HG03439 (cell line): ENCODE data around the gene URB2.

Source experiments
- ATAC-seq: cut with Tn5 transposase; IDR thresholded peaks from one replicate; pipeline ENCODE4 v1.9.1; 2021; ENCODE audit warnings: mild to moderate bottlenecking, moderate library complexity; ENCODE audit not compliant: unreplicated experiment

Gene URB2

DNA sequence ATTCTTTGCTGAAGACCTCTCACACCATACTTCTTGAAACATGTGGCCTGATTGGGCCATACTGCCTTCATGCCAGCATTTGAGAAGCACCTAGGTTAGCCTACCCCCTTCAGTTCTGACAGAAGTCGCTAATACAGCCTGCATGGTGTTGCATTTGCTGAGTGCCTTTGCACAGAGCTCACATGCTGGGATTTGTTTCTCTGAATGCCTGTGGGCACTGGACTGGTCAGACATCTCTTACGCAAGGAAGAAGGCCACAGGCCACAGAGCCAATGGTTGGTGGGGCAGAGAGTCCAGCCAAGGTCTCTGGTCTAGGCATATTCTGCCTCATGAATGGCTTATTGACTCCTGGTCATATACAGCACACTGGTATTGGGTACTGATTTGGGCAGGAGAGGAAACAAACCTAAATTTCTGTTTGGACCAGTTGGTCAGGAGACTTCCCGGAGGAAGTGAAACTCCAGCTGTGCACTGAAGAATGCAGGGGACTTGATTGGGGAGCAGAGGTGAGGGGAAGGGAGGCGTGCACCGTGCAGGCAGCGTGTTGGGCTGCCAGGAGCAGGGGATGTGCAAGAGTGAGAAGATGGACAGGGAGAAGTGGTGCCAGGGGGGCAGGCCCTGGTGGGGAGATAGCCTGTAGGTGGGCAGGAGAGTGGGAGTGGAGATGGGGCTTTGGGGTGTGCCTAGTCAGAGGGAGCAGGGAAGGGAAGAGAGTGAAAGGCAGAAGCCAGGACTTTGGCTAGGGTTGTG lies 18.1 kb downstream of the URB2 start:
- ATAC-seq = no peak

DNA sequence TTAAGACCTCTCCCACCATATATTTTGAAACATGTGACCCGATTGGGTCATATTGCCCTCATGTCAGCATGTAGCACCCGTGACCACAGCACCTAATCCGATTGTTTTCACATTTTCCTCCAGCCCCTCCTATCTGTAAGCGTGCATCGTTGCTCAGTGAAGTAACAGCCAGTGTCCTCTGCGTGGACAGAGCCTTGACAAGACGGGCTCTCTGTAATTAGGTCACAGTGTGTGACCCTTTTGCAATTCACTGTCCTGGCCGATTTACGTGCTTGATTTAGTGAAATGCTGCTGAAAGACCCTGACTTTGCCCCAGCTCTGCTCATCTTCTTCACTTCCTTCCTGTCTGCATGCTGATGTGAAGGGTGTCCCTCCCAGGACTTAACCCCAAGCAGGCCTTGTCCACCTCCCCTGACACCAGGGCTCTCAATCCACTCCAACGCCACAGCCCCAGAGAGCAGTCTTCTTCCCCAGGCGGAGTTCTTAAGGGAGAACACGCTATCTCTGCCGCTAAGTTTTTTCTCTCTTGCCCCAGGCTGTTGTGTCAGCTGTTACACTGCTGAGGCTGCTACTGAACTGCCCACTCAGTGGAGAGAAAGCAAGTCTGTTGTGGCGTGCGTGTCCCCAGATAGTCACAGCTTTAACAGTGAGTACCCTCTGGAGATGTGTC lies 19.4 kb downstream of the URB2 start:
- ATAC-seq = no peak

GRCh38 chr1:229648406-229648805 lies 22.4 kb downstream of the URB2 start:
- ATAC-seq = no peak

DNA sequence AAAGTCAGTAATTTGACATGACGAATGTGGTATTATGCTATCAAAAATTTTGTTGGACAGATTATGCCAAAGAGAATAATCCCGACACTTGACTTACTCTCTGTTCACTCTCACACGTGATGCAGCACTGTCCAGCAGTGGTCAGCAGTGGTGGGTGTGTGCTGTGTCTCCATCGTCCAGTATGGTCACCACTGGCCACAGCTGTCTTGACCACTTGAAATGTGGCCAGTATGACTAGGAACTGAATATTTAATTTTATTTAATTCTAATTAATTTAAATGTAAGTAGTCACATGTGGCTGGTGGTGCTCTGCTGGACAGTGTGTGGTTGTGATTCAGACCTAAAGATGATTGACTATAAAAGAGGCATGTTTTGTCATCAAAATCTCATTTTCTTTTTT lies 24.0 kb downstream of the URB2 start:
- no peak for ATAC-seq

DNA sequence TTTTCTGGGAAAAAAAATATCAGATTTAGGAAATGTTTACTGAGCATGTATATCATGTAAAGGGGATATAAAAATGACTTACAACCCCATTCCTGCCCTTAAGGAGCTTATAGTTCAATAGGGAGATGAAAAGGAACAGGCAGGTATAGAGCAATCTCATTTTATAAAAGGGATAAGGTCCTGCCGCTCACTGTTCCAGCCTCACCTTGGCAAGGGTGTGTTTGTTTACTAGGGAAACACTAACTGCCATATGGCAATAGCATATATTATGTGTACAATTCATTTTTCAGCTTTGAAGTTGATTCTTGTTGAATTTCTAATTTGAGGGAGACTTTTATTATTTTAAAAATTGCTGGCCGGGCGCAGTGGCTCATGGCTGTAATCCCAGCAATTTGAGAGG lies 25.5 kb downstream of the URB2 start:
- ATAC-seq = no peak

GRCh38 chr1:229653420-229653819 lies 27.4 kb downstream of the URB2 start:
- ATAC-seq = no peak

- no peak for ATAC-seq
Observed at GRCh38 chr1:229655781-229656180, 29.7 kb downstream of the URB2 start.

DNA sequence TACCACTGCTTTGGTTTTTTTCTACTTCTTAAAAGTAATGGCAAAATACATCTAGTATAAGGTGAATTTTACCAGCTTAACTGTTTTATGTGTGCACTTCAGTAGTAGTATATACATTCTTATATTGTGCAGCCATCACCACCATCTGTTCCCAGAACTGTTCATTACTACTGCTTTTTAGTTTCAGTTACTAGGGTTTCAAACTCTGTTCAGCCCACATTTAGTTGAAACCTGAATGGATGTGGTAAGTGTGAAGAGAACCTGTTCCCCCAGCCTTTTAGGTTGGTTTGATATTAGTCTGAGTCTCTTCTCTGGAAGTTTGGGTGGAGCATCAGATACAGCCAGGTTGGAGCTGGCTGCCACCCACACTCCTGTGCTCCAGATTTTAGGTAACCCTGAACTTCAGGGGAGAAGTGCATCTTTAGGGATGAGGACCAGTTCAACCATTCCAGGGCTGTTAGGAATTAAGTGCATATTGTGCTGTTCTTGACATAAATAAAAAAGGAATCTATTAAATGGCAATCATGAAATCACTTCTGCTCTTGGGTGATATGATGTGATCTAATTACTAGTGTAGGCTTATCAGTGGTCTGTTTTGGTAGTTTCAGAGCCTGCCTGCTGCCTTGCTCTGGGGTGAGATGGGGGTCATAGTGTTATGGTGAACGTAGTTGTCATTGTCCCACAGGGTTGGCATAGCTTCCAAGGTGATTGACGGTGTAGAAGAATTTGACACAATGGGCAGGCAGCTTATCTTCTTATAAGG lies 32.1 kb downstream of the URB2 start:
- no peak for ATAC-seq

DNA sequence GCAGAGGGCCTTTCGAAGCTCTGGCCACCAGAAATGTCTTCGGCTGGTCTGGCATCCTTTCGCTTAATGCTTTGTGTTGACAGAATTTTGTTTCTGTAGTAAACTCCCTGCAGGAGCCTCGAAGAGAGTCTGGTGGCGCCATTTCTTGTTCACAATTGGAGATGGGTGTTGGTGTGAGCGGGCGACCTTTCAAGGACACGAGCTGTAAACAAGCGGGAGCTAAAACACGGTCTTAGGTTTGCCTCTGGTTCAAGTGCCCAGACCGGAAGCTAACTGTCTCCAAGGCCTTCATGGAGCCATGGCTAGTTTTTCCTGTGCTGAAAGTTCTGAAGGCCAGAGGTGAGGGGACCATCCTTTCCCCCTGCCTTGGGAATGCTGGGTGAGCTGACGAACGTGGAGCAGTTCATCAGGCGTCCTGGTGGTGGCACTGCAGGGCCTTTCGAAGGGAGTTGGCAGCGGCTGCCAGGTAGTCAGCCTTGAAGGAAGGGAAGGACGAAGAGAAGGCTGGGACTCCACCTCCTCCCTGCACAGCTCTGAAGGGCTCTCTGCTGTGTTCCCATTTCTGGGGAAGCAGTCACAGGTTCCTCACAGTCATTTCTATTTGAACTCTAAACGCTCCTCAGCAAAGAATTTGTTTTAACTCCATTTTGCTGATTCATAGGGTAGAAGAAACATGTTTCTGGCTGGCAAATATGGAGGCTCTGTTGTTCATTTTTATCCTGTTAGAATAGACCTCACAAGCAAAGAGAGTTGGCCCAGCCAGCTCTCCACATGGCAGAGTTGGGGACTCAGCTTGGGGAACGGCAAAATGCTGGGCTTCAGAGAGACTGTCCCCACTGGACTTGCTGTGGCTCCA lies 35.2 kb downstream of the URB2 start:
- ATAC-seq = peak; percentile 67

DNA sequence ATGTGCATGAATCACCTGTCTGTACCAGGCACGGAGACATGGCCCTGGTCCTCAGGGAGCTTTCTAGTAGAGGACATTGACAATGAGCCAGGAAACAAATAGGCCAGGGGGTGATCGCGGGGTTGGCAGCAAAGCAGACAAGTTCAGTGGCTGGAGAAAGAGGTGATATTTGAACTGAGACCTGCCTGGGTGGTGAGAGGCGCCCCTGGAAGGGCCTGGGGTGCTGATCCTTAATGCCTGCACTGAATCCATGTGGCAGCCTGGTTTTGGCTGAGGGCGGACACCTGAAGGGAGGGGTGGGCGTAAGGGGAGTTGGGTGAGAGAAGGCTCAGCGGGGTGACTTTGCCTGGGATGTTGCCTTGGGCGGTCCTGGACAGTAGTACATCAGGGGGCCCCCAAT lies 35.9 kb downstream of the URB2 start:
- no peak for ATAC-seq

- no peak for ATAC-seq
Observed at GRCh38 chr1:229664133-229664689, 38.2 kb downstream of the URB2 start.

DNA sequence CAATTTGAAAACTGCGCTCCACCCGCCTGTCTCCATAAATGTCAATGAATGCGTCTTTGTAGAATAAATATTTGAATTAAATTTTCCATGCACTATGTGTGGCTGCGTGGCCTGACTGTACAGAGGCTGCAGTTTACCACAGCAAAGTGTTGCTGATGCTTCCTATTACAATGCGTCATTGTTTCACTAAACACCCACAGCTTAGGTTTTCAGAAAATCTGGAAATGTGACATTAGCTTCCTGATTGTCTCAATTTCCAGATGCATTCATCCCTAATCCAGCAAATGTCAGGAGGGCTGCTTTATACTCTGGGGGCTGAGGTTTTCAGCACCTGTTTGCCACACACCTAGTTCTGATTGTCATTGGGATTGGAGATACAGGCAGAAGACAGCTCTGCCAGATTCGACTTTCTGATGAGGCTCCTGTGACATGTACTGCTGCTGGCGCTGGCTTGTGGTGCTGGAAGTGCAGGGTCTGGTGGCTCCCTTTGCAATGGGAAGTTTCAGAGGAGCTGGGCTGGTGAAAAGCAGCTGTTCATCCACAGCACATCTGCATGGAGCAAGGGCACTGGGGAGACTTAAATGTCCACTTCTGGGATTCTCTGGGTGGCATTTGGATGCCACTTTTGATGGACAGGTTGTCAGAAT lies 40.0 kb downstream of the URB2 start:
- no peak for ATAC-seq

GRCh38 chr1:229666585-229666984 lies 40.5 kb downstream of the URB2 start:
- no peak for ATAC-seq

DNA sequence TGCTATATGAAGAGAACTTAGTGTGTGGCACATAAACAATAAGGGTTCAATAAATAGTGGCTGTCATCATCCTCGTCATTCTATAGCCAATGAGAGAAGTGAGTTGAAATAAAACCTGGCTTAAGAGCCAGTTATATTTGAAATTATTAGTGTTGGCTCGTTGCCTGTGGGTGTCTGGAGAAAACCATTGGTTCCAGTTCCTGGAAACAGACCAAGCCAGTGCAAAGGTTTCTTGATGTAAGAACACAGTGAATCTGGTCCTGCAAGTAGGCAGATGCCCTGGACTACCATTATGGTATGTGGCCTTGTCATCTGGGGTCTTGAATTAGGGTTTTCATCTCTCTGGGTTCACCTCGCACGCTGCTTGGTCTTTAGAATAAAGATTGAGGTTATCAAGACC lies 43.3 kb downstream of the URB2 start:
- no peak for ATAC-seq

DNA sequence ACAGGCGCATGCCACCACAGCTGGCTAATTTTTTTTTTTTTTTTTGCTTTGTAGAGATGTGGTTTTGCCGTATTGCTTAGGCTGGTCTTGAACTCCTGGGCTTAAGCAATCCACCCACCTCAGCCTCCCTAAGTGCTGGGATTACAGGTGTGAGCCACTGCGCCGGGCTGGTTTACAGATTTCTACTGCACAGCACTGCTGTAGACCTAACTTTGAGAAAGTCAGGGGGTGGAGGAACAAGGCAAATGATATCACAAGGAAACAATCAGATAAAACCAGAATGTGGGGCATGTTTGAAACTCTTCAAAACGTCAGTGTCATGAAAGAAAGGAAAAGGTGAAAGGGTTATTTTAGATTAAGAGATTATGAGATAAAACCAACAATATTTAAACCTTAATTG lies 45.3 kb downstream of the URB2 start:
- no peak for ATAC-seq

GRCh38 chr1:229672246-229672645 lies 46.2 kb downstream of the URB2 start:
- no peak for ATAC-seq

DNA sequence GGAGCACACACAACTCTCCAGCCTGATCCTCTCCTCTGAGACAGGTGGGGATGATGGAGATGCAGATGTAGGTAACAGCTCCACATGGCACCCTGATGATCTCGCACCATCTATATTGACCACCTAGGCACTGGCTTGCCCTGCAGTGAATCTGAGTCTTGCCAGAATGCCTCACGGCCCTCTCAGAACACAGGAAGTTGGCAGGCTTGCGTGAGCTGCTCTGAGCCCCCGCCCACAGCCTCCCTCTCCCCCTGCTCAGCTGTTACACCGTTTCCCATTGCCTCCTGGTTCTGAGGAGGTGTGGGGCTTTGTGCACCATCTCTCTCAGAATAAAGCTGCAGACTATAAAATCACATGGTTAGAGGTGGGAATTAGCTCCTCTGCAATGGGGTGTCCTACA lies 48.0 kb downstream of the URB2 start:
- ATAC-seq = no peak

DNA sequence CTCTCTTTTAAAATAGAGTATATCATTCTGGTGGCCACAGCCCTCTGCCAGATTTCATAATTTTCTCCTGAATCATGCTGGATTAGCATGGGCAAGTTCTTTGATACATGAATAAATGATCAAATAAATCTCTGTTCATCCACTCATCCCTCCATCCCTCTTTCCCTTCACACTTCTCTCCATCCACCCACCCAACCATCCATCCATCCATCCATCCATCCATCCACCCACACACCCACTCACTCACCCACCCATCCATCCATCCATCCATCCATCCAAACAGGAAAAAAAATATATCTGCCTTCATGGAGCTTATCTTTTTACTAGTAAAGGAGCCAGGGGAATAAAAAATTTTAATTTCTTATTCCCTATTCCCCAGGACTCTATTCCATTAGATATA lies 49.3 kb downstream of the URB2 start:
- no peak for ATAC-seq

DNA sequence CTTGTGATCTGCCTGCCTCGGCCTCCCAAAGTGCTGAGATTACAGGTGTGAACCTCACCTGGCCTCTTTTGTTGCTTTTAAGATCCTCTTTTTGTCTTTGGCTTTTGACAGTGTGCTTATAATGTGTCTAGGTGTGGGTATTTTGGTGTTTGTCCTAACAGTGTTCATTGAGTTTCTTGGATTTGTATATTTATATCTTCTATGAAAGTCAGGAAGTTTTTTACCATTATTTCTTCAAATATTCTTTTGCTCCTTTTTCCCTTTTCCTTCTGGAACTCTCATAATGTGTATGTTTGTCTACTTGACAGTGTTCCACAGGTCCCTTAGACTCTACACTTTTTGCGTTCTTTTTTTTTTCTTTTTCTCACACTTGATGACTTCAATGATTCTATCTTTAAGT lies 59.1 kb downstream of the URB2 start:
- ATAC-seq = no peak

DNA sequence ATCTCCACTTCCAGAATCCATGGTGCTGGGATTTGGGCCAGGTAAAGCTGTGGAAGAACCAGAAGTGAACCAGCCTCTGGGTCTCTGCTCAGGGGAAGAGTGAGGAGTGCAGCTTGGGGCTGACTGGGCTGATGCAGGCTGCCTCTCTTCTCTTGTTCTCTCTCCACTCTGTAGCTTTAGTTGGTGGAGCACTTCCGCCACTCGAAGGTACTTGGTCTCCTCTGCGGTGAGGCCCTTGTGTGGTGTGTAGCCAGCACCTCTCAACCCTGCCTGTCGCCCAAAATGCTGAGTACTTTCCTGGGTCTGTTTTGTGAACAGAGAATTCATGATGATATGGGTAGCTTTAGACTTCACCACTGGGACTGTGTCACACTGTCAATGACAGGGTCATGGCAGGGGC lies 63.2 kb downstream of the URB2 start:
- ATAC-seq = no peak
